Islet of Langerhans (tissue), 1 donor: ENCODE results near the gene PKMYT1.

Experiments used
- FAIRE-seq: peaks from one replicate; lab custom pipeline; 2011; peaks lifted over from hg19 to GRCh38; lab: Jason Lieb, UNC

The PKMYT1 gene

DNA sequence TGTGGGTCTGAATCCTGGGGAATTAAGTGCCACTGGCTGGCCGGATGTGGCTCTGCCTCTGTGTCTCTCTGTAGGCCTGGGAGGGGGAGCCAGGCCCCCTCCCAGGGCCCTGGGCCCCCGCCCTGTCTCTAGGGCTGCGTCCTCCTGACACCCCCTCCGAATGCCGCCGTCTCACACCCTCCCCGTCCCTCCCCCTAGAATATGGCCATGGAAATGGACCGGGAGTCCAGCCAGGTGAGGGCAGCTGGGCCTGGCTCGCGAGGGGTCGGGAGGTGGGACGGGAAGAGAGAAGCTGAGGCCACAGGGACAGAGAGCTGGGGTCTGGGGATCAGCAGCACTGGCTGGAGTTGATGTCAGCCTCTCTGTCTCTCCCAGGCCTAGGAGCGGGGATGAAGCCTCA lies 16.1 kb upstream of the PKMYT1 start:
- no peak for FAIRE-seq

DNA sequence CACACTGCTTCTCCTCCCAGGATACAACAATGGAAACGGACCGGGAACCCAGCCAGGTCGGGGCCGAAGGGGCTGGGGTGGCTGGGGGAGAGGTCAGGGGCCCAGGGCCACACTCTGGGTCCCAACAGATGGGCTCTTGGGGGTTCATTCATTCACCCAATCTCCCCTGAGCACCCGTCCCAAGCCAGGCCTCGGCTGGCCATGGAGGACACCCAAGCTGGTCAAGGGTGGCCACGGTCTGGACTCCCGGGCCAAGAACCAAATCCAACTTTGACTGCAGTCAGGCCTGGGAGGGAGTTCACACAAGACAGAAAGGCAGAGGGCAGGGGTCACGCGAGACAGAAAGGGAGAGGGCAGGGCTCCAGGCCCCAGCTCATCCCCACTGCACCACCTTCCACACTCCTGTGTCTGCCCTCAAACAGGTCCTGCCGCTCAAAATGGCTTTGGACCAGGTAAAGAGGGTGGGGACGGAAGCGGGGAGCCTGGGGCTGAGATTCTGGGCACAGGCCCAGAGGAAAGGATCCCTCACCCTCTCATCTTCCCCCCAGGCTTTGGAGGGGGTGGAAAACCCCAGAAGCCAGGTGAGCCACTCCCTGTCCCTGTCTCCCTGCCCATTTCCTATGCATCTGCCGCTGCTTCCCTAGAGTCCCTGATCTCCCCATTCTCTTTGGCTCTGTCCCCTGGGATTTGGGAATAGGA lies 12.3 kb upstream of the PKMYT1 start:
- FAIRE-seq: no peak

DNA sequence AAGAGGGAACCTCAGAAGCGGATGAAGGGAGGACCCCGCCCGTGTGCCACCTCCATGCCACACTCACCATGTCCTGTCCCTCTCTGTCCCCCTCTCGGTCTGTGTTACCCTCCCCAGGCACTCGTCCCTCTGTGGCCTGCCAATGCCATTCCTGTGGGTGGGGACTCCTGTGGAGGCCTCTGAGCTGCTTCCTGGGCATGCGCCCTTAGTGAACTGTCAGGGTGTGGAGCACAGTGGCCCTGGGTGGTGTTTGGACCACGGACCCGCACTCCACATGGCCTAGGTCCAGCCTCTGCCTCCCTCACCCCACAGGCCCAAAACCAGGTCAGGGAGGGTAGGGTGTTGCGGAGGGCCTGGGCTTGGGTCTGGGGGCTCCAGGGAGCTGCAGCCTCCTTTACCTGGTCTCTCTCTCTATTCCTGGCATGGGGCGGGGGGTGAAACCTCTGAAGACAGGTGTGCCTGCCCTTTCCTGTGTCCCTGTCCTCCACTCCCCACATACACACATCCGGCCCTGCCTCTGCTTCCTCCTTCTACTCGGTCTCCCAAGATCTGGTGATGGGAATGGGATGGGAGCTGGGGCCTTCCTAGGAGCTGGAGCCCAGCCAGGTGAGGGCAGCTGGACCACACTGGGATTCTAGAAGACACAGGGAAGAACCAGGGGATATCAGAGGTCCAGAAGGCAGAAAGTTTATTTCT lies 11.5 kb upstream of the PKMYT1 start:
- FAIRE-seq: no peak

DNA sequence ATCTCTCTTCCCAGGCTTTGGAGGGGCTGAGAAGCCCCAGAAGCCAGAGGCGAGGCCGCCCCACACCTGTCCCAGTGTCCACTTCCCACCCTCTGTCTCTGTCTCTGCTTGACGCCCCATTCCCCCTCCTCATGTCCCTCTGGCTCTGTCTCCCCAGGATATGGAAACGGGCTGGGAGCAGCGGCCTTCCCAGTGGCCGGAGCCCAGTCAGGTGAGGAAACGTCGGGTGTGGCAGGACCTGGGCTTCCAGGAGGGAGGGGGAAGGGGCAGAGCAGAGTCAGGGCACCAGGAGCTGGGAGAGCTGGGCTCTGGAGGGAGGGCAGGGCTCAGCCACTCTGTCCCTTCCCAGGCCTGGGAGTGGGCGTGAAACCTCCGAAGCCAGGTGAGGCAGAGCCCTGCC lies 10.6 kb upstream of the PKMYT1 start:
- no peak for FAIRE-seq

DNA sequence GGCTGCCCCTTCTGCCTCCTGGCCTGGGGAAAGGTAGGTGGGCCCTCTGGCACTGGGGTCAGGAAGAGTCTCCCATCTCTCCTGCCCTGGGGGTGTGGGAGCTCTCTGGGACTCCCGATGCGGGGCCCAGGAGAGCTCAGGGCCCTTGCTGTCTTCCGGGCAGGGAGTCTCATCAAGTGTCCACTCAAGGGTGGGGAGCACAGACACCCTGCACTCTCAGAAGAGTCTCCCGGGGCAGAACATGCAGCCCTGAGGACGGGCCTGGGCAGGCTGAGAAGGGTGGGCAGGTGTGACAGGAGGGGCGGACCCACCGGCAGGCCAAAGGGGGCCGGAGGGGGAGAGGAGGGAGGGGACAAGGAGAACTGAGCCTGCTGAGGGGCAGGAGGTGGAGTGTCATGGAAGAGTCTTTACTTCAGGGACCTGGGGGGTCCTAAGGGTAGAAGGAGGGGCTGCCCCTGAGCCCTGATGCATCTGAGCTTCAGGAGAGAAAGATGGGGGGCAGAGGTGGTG lies 8.4 kb upstream of the PKMYT1 start:
- FAIRE-seq: no peak

DNA sequence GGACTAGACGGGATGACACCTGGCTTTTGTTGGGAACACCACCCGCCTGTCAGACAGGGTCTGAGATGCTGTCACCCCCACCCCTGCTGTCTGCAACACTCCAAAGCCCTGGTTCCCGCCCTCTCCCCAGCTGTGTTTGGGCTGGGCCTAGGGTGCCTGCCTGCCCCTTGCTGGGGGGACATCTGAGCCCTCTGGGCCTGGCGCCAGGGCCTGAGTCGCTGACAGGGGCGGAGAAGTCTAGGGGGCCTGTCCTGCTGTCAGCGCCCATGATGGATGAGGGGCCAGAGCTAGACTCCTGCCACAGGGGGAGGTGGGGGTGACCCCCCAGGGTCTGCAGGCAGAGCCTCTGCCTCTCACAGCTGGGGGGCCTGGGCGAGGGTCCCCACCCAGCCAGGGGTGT lies 7.6 kb upstream of the PKMYT1 start:
- no peak for FAIRE-seq

DNA sequence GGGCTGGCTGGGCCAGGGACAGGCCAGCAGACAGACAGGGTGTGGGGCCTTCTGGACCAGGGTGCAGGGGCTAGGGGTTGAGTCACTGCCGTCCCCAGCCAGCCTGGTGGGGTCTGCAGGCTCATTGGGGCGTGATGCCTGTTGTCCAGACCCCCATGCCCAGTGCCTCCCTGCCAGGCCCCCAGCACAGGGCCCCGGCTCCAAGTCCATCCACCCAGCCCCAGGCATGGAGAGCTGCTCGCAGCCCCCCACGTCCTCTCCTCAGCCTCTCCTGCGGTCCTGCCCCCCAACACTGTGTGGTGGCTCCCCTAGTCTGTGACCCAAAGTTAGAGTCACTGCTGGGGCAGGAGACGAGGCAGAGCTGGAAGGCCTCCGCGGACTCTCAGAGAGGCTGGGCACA lies 7.0 kb upstream of the PKMYT1 start:
- FAIRE-seq: no peak

DNA sequence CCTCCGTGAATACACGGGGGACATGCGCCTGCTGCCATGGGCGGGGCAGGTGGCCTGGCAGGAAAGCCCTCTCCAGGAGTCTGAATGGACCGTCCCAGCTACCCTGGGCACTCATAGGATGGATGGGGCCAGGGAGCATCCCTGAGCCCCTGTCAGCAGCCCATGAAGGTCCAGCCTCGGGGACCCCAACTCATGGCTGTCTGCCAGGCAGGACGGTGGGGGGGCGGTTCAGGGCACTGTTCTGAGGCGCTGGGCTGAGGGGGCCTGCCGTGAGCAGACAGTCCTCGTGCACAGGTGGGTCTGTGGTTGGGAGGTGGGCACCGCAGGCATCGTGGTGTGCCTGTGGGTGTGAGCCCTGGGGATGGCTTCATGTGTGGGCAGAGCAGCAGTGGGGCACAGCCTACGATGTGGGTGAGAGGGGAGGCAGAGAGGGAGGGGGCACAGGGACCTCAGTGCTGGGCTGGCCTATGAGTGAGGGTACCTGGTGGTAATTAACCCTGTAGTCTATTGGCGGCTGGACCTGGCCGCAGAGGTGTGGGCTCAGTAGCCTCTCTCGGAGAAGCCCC lies 6.5 kb upstream of the PKMYT1 start:
- FAIRE-seq: no peak

DNA sequence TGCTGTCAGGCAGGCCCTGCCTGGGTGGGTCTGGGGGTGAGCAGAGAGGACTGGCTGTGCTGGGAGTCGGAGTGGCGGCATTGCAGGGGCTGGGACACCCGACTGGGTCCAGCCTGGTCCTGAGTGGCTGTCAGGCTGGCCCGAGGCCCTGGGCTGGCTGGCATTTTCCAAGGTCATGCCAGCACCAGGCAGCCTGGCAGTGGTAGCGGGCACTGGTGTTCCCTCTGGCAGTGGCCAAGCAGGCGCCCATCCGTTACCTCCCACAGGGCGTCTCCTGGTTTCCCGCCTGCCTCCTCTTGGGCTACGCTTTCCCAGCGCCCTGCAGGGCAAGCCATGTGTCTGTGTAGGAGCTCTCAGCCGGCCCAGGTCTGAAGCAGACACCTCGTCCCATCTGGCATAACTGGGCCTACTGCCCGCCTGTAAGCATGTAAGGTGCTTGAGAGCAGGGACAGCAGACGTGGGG lies 5.7 kb upstream of the PKMYT1 start:
- no peak for FAIRE-seq

DNA sequence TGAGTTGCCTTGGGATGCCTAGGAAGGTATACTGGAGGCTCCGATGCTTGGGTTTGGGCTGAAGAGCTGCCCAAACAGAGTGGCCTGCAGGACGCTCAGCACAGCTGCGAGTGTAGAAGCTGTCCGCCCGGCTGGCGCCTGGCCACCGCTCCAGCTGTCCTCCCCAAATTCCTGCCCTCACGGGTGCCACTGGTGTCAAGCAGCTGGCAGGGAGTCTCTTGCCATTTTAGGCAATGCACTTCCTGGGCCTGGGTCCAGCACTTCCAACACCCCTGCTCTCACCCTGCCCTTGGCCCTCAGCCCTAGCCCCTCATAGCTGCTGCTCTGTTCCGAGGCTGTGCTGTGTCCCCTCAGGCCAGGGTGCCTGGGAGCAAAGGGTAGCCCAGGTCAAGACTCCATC lies 5.2 kb upstream of the PKMYT1 start:
- no peak for FAIRE-seq

DNA sequence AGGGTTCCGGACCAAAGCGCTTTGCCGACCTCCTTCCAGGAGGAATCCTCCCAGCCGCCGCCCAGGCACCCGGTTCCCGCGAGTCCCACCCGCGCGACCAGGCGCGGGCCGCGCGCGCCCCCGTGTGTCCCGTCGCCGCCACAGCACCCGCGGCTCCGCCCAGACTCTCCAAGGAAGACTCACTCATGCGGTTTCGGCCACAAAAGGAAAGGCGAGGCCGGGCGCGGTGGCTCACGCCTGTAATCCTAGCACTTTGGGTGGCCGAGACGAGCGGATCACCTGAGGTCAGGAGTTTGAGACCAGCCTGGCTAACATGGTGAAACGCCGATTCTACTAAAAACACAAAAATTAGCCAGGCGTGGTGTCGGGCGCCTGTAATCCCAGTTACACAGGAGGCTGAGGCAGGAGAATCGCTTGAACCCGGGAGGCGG lies 3.5 kb upstream of the PKMYT1 start:
- FAIRE-seq: no peak

DNA sequence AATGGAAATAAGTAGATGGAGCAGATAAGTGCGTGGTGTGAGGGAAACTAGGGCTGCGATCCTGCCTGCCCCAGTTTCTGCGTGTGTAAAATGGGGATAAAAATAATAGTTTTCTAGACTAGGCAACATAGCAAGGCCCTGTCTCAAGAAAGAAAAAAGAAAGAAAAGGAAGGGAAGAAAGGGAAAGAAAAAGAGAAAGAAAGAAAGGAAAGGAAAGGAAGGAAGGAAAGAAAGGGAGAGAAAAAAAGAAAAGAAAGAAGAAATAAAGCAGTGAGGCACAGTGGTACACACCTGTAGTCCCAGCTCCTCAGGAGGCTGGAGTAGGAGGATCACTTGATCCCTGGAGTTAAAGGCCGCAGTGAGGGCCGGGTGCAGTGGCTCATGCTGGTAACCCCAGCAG lies 2.2 kb upstream of the PKMYT1 start:
- FAIRE-seq: no peak

DNA sequence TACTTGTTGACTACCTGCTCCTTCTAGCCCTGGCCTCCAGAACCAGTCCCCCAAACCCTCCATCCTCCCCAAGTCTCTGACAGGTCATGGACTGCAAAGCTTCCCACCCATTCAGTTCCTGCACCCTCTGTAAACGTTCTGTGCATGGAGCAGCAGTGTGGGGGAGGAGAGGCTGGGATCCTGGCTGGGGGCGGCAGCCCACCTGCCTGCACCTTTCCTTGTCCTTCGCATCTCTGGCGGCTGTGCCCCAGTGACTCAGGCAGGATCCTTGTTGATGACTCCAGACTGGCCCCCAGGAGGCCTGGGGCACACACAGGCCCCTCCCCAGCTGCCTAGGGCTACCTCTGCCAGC lies 1.6 kb upstream of the PKMYT1 start:
- no peak for FAIRE-seq

DNA sequence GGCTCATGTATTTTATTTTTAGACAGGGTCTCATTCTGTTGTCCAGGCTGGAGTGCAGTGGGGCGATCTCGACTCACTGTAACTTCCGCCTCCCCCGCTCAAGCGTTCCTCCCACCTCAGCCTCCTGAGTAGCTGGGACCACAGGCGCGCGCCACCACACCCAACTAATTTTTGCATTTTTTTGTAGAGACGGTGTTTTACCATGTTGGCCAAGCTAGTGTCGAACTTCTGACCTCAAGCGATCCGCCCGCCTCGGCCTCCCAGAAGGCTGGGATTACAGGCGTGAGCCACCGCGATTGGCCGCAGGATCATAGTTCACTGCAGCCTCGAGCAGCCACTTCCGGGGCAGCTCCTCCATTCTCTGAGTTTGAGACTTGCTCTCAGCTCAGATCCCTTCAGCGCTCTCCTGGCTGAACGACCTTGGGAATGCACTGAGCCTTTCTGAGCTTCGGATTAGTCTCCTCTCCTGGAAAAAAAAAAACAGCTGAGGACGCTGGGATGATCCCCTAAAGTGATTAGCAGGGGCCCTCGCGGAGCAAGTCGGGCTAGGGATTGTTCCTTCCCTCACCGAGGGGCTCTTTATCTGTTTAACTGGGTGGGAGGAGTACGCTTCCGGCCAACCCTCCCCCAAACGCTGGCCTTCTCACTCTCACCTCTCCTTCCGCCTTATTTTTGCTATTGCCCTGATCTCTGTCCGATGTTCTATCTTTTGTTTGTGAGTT lies 1.1 kb upstream of the PKMYT1 start:
- no peak for FAIRE-seq

DNA sequence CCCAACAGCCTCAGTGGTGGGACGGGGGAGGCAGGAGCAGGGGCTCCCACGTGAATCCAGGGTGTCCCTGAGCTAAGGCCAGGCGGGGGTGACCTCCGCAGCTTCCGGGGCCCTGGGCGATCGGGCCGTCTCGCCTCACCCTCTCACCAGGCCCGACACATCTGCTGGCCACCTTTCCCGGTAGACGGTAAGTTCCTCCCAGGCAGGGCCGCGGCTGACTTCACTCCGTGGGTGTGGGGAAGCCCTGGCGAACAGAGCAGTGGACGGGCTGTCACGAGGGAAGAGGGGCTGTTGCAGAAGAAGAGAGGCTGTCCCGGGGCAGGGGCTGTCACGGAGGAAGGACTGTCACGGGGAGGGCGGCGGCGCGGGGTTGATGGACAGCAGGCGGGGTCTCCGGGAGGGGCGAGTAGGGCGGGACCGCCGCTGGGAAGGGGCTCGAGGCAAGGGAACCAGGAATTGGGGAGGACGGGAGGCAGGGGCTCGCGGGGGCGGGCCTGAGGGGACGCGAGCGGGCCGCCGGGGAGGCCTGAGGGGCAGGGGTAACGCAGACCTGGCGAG lies 498 bp downstream of the PKMYT1 start:
- FAIRE-seq: no peak

DNA sequence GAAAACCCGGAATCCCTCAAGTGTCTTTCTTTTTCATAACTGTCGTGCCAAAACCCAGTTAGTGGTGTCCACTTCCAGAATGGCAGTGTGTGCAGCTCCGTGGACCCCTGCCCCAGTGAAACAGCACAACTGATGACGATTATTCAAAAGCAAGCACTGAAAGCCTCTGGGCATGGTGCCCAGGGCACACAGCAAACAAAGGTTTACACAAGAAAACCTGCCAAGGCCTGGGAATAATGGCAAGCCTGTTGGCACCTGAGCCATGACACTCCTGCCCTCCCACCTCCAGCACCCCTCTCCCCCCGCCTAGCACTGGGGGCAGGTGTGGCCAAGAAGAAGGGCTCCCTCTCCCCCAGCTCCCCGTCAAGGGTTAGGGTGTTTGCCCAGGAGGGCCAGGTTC lies 2.8 kb downstream of the PKMYT1 start:
- FAIRE-seq: no peak

DNA sequence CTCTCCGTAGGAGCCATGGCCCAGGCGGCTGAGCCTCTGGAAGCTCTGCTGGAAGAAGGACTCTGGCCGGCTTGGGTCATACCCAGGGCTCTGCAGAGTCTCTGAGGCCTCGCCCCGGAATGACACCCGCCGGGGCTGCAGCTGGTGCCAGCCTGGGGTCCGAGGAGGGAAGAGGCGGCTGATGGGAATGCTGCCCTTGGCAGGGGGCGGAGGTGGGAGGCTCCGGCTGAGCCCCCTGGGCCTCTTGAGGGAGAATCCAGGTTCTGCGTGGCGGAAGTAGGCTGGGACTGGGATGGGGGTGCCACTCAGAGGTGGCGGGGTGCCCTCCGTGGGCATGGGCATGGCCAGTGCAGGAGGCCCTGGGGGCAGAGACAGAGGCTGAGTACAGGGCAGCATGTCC lies 3.6 kb downstream of the PKMYT1 start:
- FAIRE-seq: no peak

DNA sequence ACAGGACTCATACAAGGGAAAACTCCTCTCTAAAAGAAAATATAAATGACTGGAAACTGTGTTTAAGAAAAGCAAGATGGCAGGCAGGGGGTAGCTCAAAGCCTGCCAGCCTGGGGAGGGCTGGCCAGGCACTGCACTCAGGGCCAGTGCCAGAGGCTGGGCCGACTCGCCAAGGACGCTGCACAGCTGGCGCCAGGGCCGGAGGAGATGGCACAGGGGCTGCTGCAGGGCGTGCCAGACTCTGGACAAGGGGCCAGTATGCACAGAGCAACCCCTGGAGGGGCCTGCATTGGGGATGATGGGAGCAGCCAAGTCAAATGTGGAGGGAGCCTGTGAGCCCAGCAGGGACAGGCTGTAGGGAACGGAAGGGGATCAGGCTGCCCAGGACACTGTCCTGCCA lies 4.0 kb downstream of the PKMYT1 start:
- FAIRE-seq: no peak

DNA sequence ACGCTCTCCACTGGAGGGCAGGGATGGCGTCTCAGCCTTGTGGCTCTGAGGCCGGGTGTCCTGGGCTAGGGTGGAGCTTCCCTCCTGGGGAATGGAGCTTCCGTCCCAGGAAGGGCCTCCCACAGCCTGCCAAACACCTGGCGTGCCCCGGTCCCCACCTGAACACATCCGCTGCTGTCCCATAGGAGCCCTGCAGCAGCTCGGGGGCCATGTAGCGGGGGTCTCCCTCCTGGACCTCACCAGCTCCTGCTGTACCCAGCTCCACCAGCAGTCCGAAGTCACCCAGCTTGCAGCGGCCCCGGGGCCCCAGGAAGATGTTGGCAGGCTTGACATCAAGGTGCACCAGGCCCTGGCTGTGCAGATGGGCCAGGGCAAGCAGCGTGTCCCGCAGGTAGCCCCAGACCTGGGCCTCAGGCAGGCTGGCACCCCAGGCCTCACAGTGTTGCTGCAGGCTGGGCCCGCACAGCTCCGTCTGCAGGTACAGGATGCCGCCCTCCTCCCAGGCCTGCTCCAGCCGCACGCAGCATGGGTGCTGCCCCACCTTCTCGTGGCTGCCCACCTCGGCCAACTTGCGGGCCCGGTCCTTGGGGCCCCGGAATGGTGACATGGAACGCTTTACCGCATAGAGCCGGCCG lies 5.0 kb downstream of the PKMYT1 start:
- no peak for FAIRE-seq

DNA sequence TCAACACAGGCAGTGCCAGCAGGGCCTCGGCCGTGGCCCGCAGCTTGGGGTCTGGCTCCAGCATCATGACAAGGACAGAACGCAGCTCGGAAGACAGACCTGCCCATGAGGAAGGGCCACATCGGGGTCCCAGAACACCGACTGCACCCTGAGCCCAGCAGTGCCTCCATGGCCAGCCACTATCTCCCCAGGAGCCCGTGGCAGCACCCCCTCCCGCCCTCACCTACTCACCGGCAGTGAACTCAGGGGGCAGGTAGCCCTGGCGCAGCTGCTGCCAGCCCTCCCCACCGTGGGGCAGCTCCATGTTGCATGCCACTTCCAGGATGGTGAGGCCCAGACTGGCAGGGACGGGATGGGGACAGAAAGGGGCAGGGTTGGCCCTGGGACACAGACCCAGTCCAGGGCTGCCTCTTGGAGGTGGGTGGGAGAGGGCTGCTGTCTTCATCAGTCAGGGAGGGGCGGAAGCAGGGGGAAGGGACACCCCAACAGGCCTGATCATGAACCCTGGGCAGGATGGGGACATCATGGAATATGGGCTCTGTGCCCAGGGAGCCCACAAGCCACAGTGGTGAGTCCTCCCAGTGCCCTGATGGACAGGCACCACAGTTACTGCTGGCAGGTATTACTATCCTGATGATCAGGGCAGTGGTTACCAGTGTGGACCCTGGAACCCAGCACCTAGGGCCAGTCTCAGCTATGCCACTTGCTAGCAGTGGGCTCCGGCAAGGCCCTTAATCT lies 5.8 kb downstream of the PKMYT1 start:
- FAIRE-seq: no peak

DNA sequence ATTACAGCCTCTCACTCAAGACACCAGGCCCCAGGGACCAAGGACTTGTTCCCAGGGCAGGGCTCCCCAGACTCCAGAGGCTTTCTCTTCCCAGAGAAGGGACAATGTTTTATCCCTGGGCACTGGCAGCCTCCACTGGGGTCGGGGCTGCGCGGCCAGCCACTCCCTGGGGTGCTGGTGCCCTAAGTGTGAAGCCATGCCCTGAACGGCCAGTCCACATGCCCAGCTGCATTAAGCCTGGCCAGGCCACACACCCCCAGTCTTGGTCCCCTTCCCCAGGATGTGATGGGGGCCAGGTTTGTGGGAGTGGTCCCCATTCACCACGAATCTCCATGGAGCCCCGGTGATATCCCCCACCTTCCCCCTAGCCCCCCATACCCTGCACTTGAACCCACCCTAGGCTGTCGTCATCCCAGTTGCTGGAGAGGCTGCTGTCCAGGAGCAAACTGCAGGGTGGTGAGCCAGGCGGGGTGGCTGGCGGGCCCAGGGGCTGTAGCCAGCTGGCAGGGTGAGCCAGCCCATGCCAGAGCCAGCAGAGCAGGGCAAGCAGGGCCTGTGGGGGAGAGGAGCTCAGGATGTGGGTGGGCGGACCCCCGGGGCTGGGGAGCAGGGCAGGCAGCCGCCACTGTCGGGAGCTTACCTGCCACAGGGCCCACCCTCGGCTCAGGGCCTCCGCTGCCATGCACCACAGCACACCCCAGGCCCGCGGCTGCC lies 6.5 kb downstream of the PKMYT1 start:
- FAIRE-seq: no peak
